ENCODE data around the gene SYNE3.

The SYNE3 gene

DNA sequence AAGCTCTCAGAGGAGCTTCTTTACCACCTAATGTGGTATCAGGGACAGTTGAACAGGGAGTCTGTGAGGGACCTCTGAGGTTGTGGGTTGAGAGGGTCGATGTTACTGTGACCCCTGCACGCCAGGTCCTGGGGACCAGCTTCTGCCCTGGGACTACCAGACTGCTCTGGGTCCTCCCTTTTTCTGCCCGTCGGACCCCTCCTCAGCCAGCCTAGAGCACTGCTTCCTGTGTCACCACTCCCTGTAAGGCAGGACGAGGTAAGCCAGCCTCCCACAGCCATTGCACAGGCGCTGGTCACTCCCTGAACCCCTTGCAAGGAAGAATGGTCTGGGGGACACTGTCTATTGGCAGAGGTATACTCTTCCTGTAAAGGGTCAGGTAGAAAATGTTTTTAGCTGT, 38.1 kb downstream of the SYNE3 start:
- in situ Hi-C loops (cut with MboI; ENCODE audit: low sequenced_read_pairs): no loop called here

- in situ Hi-C loops (cut with MboI; ENCODE audit: low sequenced_read_pairs): no loop called here
Observed at GRCh38 chr14:95477411-95478269, 38.8 kb downstream of the SYNE3 start.

- in situ Hi-C loops (cut with MboI; ENCODE audit: low sequenced_read_pairs): no loop called here
Observed at GRCh38 chr14:95476747-95477146, 39.7 kb downstream of the SYNE3 start.

DNA sequence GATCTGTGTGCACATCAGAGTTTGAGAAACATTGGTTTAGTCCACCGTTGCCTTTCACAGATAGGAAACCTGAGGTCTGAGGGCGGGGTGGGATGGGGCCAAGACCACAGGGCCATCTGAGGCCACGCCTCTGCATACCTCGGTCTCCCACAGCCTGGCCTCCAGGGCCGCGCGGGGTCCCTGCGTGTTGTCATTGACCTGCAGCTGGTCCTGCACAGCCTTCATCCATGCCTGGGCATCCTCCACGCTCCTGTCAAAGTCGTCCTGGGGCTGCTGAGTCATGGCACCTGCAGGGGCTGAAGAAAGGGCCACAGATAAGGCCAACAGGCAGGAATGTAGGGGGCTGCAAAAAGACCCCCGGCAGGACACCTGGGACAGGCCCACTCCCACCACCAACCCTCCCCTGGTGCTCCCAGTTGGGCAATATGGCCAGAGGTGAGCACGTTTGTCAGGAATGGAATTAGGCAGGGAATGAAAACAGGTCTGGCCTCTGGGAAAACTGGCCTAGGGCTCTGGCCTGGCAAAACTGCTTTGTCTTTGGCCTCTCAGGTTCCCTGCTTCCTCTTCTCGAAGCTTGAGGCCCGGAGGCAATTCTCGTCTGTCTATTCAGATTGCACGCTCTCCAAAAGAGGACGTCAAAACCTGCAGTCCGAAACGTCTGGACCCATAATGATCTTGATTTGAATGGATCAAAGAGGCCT, 40.8 kb downstream of the SYNE3 start:
- in situ Hi-C loops (cut with MboI; ENCODE audit: low sequenced_read_pairs): no loop called here

- in situ Hi-C loops (cut with MboI; ENCODE audit: low sequenced_read_pairs): no loop called here
Observed at GRCh38 chr14:95474941-95475340, 41.5 kb downstream of the SYNE3 start.

- in situ Hi-C loops (cut with MboI; ENCODE audit: low sequenced_read_pairs): no loop called here
Observed at GRCh38 chr14:95474486-95474885, 42.0 kb downstream of the SYNE3 start.

- in situ Hi-C loops (cut with MboI; ENCODE audit: low sequenced_read_pairs): no loop called here
Observed at GRCh38 chr14:95472819-95473251, 43.6 kb downstream of the SYNE3 start.

DNA sequence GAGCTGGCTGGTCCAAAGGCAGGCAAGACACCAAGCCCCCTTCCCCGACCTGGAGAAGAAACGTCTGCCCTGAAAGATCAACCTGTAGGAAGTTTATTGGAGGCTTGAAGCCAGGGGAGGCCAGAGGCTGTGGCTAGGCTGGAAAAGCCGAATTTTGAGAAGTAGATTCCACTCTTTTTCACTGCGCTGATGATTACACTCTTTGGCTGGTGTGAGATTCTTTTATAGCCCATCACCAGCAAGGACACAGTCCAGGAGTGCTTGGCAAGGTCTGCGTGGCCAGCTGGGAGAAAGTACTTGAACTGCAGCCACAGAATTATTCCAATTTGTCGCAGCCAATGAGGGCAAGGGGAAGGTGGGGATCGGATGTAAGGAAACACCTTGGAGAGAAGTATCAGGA, 45.0 kb downstream of the SYNE3 start:
- in situ Hi-C loops (cut with MboI; ENCODE audit: low sequenced_read_pairs): no loop called here

DNA sequence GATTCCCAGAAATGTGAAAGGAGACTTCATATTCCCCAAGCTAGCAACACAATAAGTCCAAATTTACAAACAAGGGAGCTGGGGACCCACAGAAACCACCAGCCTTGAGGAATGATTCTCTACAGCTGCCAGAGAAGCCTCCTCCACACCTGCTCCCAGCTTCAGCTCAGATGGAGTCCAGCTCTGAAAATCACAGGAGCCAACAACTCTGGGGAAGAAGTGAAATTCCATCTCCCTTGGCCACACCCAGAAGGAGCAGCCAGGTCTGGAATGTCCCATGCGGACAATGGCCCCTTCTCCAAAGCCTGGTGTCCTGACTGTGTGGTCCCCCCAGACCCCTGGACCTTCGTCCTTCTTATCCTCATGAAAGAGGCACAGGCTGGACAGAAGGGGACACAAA, 45.4 kb downstream of the SYNE3 start:
- in situ Hi-C loops (cut with MboI; ENCODE audit: low sequenced_read_pairs): no loop called here

GRCh38 chr14:95469134-95469481, 47.3 kb downstream of the SYNE3 start:
- in situ Hi-C loops (cut with MboI; ENCODE audit: low sequenced_read_pairs): no loop called here

DNA sequence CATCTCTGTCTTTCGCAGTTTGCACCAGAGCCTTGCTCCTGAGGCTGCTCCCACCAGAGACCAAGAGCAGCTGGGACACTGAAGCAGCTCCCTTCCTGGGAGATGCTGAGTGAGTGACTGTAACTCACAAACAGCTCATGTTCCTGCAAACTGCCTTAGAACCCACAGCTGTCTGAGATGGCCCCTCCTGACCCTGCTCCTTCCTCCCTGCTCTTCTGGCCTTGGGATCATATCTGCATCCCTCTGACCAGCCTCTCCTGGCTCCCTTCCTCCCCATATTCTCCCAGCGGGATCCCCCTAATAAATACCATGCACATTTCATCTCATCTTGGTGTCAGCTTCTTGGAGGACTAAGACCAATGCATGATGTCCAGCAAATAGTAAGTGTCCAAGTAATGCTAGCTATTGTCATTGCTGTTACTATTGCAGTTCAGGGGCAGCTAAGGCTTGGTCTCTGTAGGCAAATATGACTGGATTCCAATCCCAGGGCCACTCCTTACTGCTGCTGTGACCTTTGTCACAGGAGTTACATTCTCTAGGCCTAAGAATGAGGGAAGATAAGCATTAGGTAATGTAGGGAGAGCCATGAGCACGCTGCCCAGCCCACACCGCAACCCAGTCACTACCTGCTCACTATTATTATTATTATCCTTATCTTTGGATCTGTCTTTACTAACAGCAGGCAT, 47.9 kb downstream of the SYNE3 start:
- in situ Hi-C loops (cut with MboI; ENCODE audit: low sequenced_read_pairs): no loop called here

DNA sequence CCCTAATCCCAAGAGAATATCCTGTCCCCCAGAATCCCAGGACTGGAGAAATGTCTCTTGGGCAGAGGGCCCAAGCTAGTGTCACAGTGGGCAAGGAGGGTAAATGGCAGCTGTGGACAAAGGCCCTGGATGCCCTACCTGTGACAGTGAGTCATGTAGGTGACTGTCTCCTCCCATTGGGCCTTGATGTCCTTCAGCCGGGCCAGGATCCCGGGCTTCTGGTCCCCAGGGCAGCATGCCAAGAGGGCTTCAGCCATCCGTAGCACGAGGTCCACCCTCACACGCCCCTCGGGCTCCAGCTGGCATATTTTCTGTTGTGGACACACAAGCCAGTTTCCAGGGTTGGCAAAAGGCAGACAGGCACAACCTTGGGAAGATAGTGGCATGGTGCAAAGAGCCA, 48.8 kb downstream of the SYNE3 start:
- in situ Hi-C loops (cut with MboI; ENCODE audit: low sequenced_read_pairs): no loop called here

DNA sequence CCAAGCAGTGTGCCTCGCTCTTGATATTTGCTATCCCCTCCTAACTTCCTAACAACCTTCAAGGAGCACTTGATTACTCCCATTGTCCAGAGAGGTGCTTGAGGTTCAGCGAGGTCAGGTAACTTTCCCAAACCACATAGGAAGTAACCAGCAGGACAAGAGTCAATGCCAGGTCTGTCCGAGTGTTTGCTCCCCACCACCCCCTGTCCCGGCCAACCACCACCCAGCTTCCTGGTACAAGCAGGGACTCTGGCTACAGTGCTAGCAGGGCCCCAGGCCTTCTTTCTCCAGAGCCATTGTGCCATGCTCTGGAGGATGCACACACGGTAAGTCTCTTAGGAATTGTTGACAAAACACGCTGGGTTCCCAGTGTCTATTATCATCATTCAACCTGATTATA, 49.2 kb downstream of the SYNE3 start:
- in situ Hi-C loops (cut with MboI; ENCODE audit: low sequenced_read_pairs): no loop called here
